OCI-LY7 (cell line): ENCODE results near the gene RNF19B. TPM values are rescaled to one million over a fixed set of nuclear protein-coding genes. Genes with fewer than 3 reads are reported as not detected.

Source experiments
- BruUV-seq: library from RNA; stranded (reverse); fragments of 400-500 nt; replicated peaks from 2 replicates; lab custom pipeline; 2021; lab: Mats Ljungman, UMichigan
- CTCF ChIA-PET: fragments of 300-600 bp; sonication (Branson Sonifier 250); formaldehyde crosslinking; loops from one replicate; lab custom pipeline; 2022; ENCODE audit warnings: antibody characterized with exemption; ENCODE audit not compliant: unreplicated experiment; lab: Charles Lee
- POLR2A ChIA-PET: fragments of 300-600 bp; sonication (Branson Sonifier 250); formaldehyde crosslinking; loops from one replicate; lab custom pipeline; 2022; ENCODE audit warnings: antibody characterized with exemption; lab: Charles Lee
- DNase-seq: peaks from one replicate; pipeline ENCODE4 v3.0.0-alpha.2; 2015; ENCODE audit warnings: low spot score
- H2AFZ ChIP-seq: fragments of 200-600 bp; sonication (generic), shearing (Covaris generic); 2 replicates; pipeline ENCODE4 v1.6.1; 2014; ENCODE audit warnings: mild to moderate bottlenecking, antibody characterized with exemption, low read length, moderate library complexity
- H3K27ac ChIP-seq: fragments of 200-600 bp; sonication (generic); 2 replicates; pipeline ENCODE4 v1.5.1; 2014; ENCODE audit warnings: mixed run types, low read depth, mild to moderate bottlenecking, moderate library complexity, low read length, inconsistent platforms; ENCODE audit not compliant: poor library complexity, severe bottlenecking
- H3K36me3 ChIP-seq: fragments of 200-600 bp; sonication (generic); 2 replicates; pipeline ENCODE4 v1.6.1; 2014; ENCODE audit warnings: mild to moderate bottlenecking, antibody characterized with exemption, low read length, moderate library complexity, mixed read lengths; ENCODE audit not compliant: insufficient read depth
- H3K4me1 ChIP-seq: fragments of 200-600 bp; sonication (generic); 2 replicates; pipeline ENCODE4 v1.5.1; 2014; ENCODE audit warnings: mild to moderate bottlenecking, low read length; ENCODE audit not compliant: insufficient read depth, poor library complexity, severe bottlenecking
- H3K4me2 ChIP-seq: fragments of 200-600 bp; sonication (generic); 2 replicates; pipeline ENCODE4 v1.6.1; 2014; ENCODE audit warnings: mild to moderate bottlenecking, low read length
- H3K4me3 ChIP-seq: fragments of 200-600 bp; sonication (generic); 2 replicates; pipeline ENCODE4 v1.5.1; 2014; ENCODE audit warnings: mild to moderate bottlenecking, low read depth, low read length; ENCODE audit not compliant: poor library complexity, severe bottlenecking
- H3K79me2 ChIP-seq: fragments of 200-600 bp; sonication (generic); 2 replicates; pipeline ENCODE4 v1.6.1; 2016; ENCODE audit warnings: low read depth, mild to moderate bottlenecking, low read length, moderate library complexity, mixed read lengths; ENCODE audit not compliant: insufficient read depth
- H3K9me2 ChIP-seq: fragments of 200-600 bp; sonication (generic); 2 replicates; pipeline ENCODE4 v1.6.1; 2016; ENCODE audit warnings: mild to moderate bottlenecking, low read length, mixed read lengths; ENCODE audit not compliant: insufficient read depth
- H3K9me3 ChIP-seq: fragments of 200-600 bp; sonication (generic); 2 replicates; pipeline ENCODE4 v1.6.1; 2014; ENCODE audit warnings: mild to moderate bottlenecking, mixed run types, low read length, mixed read lengths
- H4K20me1 ChIP-seq: fragments of 200-600 bp; sonication (generic); 2 replicates; pipeline ENCODE4 v1.6.1; 2014; ENCODE audit warnings: mild to moderate bottlenecking, antibody characterized with exemption, low read length, moderate library complexity, mixed read lengths; ENCODE audit not compliant: insufficient read depth
- CTCF ChIP-seq: fragments of 200-600 bp; sonication (generic); conservative IDR thresholded peaks from 2 replicates; pipeline ENCODE4 v1.5.1; 2014; ENCODE audit warnings: mild to moderate bottlenecking, antibody characterized with exemption, low read length, moderate library complexity, mixed read lengths
- EZH2phosphoT487 ChIP-seq: fragments of 200-600 bp; sonication (generic); IDR thresholded peaks from 2 replicates; pipeline ENCODE4 v1.6.1; 2018; ENCODE audit warnings: low read depth, borderline replicate concordance, mild to moderate bottlenecking, mixed run types, antibody characterized with exemption, low read length, moderate library complexity, mixed read lengths
- intact Hi-C: fragments of 100-400 bp; cut with micrococcal nuclease; formaldehyde crosslinking; loops from one replicate; pipeline ENCODE4 v1.10.0; 2022; ENCODE audit not compliant: unreplicated experiment
- total RNA-seq, 2 experiments: library from RNA; depleted of rRNA in 1 of 2; stranded (reverse); fragments of >200 nt in 1 of 2; shearing (Covaris generic) in 1 of 2; gene quantifications; 2 replicates each; pipeline ENCODE4 v1.2.3, GENCODE V29; 2014 to 2022

Gene RNF19B
- total RNA-seq, 2 experiments from 2014 or later = 23.0 to 36.8 TPM

- Histone ChIP-seq H3K79me2 (no peaks in the 10 kb centered on the region), H4K20me1 (no peaks in the 10 kb centered on the region), H3K4me1 (peaks cover 5% of the 10 kb centered on the region), H2AFZ (no peak overlapping the region), H3K9me3 (no peaks in the 10 kb centered on the region), H3K9me2 (no peaks in the 10 kb centered on the region), H3K4me2 (no peak overlapping the region), H3K36me3 (no peaks in the 10 kb centered on the region), H3K4me3 (no peak overlapping the region), H3K27ac (no peak overlapping the region)
- TF ChIP-seq CTCF (no peak), EZH2phosphoT487 (no peak)
- ChIA-PET POLR2A (no interaction called here), CTCF (no interaction called here)
- no peak for DNase-seq
- BruUV-seq = no TSS peak
- intact Hi-C loops = no loop called here
Measured at GRCh38 chr1:32904797-32905196, 59.8 kb downstream of the RNF19B start.

DNA sequence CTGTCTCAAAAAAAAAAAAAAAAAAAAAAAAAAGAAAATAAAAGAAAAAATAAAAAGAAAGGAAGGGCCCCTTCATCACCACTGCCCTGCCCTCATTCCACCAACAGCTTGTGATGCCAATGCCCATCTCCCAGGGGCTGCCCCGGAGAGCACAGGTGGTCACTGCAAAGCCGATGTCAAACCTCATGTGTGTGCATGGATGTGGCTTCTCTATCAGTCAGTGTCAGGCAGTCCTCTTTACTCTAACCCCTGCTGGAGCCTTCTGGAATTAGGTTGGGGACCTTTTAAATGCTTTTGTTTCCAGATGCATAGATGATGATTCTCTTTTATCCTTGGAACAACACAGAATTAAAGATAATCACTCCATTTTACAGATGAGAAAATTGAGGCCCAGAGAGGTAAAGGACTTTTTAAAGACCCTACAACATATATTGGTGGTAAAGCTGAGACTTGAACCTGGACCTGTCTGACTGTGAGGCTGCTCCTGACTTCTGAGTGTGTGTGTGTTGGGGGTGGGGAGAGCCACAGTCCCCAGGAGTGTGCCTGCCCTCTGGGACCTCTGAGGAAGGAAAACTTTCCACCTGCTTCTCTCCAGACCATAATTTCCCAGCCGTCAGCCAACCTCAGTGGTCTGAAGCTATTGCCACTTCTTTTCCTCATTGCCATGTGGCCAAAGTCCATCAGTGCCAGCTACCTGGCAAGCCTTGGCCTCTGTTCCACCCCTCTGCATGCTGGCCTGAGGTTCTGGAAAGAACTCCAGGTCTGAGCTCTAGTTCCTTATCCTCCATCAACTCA is 60.4 kb downstream of the RNF19B start:
- H3K4me1 ChIP-seq = peaks cover 5% of the 10 kb centered on the region
- CTCF ChIA-PET = no interaction called here
- no peaks in the 10 kb centered on the region for H4K20me1 ChIP-seq
- no peak overlapping the region for H2AFZ ChIP-seq
- no peaks in the 10 kb centered on the region for H3K79me2 ChIP-seq
- no peak for DNase-seq
- no peak for TF ChIP-seq CTCF
- H3K36me3 ChIP-seq = no peaks in the 10 kb centered on the region
- no peak overlapping the region for H3K4me3 ChIP-seq
- no peaks in the 10 kb centered on the region for H3K9me3 ChIP-seq
- H3K9me2 ChIP-seq = no peaks in the 10 kb centered on the region
- intact Hi-C loops = no loop called here
- H3K4me2 ChIP-seq = no peak overlapping the region
- no peak overlapping the region for H3K27ac ChIP-seq
- POLR2A ChIA-PET = interaction anchor here (0.6 to 0.7 kb wide), 2 partner anchors 56 to 392 kb away, joined by 3 to 4 read pairs; no protein-coding TSS in a partner anchor
- BruUV-seq = no TSS peak

DNA sequence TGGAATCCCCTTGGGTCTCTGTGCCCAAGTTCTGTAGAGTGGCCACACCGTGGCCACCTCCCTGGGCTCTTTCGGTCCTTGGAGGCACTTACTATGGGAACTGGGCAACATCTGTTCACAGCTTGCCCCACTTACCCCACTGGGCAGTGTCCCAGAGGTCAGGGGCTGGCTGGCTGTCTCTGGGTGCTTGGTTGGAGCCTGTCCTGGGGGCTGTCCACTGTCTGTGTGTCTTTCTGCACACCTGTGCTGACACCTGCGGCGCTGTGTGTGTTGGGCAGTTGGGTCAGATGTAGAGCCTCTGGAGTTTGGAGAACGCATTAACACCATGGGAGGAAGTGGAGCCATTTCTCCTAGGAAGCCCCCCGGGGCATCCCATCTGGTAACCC is 62.1 kb downstream of the RNF19B start:
- POLR2A ChIA-PET = no interaction called here
- no peak for DNase-seq
- no TSS peak for BruUV-seq

More for the DNA sequence above, 62.1 kb downstream of the RNF19B start:
- CTCF ChIA-PET = no interaction called here
- no peak for TF ChIP-seq CTCF
- no peak for TF ChIP-seq EZH2phosphoT487
- Histone ChIP-seq H3K27ac (no peak overlapping the region), H3K9me2 (no peaks in the 10 kb centered on the region), H3K4me3 (no peak overlapping the region), H3K4me1 (peaks cover 5% of the 10 kb centered on the region), H2AFZ (no peak overlapping the region), H3K79me2 (no peaks in the 10 kb centered on the region), H3K9me3 (no peaks in the 10 kb centered on the region), H3K4me2 (no peak overlapping the region), H4K20me1 (no peaks in the 10 kb centered on the region), H3K36me3 (no peaks in the 10 kb centered on the region)
- intact Hi-C loops = no loop called here
